Stimulated activated CD8-positive, alpha-beta memory T cell treated with anti-CD3 and anti-CD28 coated beads, Interleukin-4, amount 100 ng/mL, for 48 hours (primary cell): ENCODE measurements around the gene EIF4EBP3.
"Not testable (repeated sequence)": the region's sequence is repeated elsewhere in the genome, so short reads cannot be mapped to it uniquely, and the experiment has no call there.

Experiments
- DNase-seq: peaks from one replicate; pipeline ENCODE4 v3.0.0-alpha.2; 2020

Gene EIF4EBP3

GRCh38 chr5:140579188-140579747, 31.8 kb downstream of the EIF4EBP3 start:
- not testable (repeated sequence) for DNase-seq

GRCh38 chr5:140587495-140587894, 40.0 kb downstream of the EIF4EBP3 start:
- no peak for DNase-seq

- DNase-seq: no peak
Observed at GRCh38 chr5:140588311-140589070, 41.0 kb downstream of the EIF4EBP3 start.

GRCh38 chr5:140590861-140591260, 43.4 kb downstream of the EIF4EBP3 start:
- DNase-seq: no peak

GRCh38 chr5:140591747-140592372, 44.4 kb downstream of the EIF4EBP3 start:
- DNase-seq: no peak

- DNase-seq: not testable (repeated sequence)
Observed at GRCh38 chr5:140593070-140593469, 45.6 kb downstream of the EIF4EBP3 start.

GRCh38 chr5:140594169-140594568, 46.7 kb downstream of the EIF4EBP3 start:
- no peak for DNase-seq

- no peak for DNase-seq
Observed at GRCh38 chr5:140595538-140596300, 48.3 kb downstream of the EIF4EBP3 start.

GRCh38 chr5:140596321-140596741, 48.9 kb downstream of the EIF4EBP3 start:
- DNase-seq: no peak

GRCh38 chr5:140598836-140599235, 51.4 kb downstream of the EIF4EBP3 start:
- DNase-seq: no peak
